GM10266 (cell line): Measurements from ENCODE around the gene ETS1.

ENCODE experiments used
- DNase-seq: peaks from one replicate; pipeline ENCODE4 v3.0.0; 2012; ENCODE audit errors: extremely low spot score
- CTCF ChIP-seq: IDR thresholded peaks from 2 replicates; pipeline ENCODE4 v1.5.1; 2012; ENCODE audit warnings: mild to moderate bottlenecking, low read depth; ENCODE audit not compliant: control insufficient read depth, insufficient read depth; ENCODE audit errors: missing control alignments

The ETS1 gene

DNA sequence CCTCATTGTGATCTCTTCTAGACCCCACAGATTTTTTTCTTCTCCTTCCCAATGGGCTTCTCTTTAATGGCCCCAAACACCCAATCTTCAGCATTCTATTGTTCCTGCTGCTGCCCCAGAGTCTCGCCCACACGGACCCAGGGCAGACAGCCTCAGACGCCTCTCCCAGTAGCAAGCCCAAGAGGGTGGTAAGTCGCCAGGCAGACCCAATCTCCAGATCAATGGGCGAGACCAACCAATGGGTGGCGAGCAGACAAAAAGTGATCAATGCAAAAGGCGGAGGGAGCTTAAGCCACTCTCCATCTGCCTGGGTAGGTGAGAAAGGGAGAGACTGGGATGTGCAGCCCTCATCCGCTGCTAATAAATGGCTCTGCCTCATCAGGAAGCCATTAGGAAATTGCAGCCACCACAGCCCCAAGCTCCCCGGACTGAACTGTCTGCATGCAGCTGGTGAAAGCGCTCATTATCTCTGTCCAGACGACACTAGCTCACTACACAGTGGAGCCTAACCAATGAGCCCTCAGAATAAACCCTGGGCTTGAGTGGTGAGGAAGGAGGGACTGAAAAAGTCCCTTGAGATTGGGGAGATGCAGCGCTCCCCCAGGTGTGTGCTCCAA is 81.8 kb downstream of the ETS1 start:
- no peak for TF ChIP-seq CTCF
- DNase-seq = no peak

DNA sequence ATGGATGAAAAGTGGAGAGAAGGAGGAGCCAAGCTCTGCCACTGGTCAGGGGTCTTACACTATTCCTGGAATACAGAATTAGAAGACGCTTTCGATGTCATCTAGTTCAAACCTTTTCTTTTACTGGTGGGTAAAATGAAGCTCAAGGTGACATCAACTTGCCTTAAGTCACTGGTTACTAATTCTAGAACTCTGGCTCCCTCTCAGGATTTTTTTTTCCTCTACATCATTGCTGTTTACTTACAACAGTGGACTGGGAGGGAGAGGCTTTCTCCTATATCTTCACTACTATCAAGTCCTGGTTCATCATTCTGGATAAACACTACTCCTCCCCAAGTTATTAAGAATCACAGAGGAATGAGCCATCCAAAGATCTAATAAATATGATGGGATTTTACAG is 82.9 kb downstream of the ETS1 start:
- no peak for TF ChIP-seq CTCF
- no peak for DNase-seq

GRCh38 chr11:128503245-128503991 is 83.9 kb downstream of the ETS1 start:
- no peak for DNase-seq
- no peak for TF ChIP-seq CTCF

DNA sequence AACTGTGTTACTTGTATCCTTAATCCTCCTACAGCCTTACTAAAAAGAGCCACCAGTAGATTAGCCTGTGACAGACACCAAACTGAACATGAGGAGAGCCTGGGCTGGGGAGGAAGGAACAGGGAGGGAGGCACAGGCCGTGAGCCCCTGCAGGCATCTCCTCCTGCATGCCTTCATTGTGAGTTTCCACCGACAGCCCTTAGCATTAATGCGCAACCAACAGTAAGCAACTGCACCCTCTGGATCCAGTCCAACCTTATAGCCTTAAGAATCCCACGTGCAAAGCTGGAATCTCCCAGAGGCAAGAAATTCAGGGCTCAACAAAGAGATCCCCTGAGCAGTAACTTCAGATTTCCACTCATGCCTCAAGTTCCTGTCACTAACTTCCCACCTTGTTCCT is 84.6 kb downstream of the ETS1 start:
- DNase-seq = no peak
- TF ChIP-seq CTCF = no peak

DNA sequence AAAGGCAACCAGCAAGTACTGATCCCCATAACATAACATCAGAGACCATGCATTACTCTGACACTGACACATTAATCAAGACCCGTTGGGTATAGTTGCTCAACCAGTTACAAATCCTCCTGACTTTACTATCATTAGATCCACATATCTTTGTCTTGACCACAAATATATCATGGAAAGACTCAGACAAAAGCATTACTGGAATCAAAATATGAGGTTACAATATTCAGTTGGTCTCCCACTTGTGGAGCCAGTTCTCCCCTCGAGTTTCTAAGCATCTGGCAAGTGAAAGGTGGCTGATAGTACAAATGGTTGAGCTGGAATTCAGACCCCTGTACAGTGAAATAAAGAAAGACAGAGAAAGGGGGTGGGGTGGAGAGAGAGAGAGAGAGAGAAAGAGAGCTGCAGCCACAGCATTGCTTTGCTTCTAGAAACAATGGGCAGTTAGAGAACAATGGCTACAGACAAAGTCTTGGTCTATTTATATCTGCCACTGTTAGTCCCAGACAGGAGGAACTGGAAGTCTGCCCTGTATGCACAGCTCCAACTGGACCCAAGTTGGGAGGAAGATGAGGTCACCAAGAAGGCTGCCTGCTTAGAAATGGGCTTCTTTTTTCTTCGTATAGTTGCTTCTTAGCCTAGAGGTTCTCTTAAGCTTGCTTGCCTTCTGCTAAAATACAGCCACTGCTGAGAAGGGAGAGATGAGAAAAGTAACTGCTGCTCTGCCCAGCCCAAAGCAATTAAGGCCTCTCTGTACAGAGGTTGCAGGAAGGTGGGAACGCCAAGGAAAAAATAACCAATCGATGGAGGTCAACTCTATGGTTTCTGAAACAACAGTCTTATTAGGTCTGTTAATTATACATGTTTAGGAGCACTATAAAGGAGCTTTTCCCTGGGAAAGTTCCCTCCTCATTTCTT is 85.5 kb downstream of the ETS1 start:
- DNase-seq = no peak
- TF ChIP-seq CTCF = no peak

GRCh38 chr11:128501008-128501407 is 86.3 kb downstream of the ETS1 start:
- TF ChIP-seq CTCF = no peak
- DNase-seq = no peak
